HG03095 (cell line): Measurements from ENCODE around the gene NPPA.
"Not testable (repeated sequence)": the region's sequence is repeated elsewhere in the genome, so short reads cannot be mapped to it uniquely, and the experiment has no call there.

Experiments
- ATAC-seq: cut with Tn5 transposase; IDR thresholded peaks from one replicate; pipeline ENCODE4 v1.9.1; 2021; ENCODE audit warnings: moderate library complexity; ENCODE audit not compliant: unreplicated experiment

The NPPA gene

DNA sequence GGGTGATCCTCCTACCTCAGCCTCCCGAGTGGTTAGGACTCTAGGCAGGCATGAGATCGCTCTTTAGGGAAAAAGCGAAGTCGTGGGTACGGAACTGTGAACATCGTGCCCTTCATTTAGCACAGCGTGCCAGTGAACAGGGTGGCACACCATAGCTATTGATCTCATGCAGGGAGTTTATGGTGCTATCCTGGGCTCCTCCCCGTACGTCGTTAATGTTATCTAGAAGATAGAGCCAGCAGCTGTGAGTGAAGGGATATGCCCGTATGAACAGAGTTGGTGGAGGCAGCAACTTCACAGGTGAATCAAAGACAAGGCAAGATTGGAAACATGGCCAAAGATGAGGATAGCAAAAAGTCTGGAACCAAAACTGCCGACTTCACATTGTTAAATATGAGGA, 30.4 kb downstream of the NPPA start:
- ATAC-seq: no peak

DNA sequence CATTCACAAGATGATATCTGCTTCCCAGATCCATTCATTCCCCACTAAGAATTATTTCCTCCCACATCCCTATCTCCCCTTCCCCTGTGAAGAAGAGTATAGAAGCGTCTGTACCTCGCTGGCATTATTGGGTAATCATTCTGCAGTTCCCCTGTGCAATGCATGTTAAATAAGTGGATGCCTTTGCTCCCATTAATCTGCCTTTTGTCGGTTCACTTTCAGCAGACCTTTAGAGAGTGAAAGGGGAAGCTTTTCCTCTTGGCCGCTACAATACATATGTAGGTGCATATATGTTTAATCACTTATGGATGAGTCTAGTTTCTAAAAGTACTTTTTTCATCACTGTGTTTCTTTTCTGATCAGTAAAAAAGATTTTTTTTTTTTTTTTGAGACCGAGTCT, 34.6 kb downstream of the NPPA start:
- ATAC-seq: no peak

DNA sequence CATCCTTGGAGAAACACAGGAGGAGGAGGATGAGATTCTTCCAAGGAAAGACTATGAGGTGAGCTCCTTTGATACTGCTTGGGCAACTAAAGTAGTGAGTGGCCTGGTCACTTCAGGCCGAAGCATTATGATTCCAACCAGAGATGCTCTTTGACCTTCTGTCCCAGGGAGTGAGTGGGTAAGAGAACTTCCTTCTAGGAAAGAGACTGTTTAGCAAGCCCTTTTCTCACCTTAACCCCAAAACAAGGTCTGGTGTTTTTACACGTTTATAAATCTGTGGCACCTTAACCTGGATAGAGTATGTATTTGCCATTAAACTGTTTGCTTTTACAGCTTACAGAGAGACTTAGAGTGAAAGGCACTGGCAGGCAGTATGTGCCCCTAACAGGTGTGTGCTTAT, 40.5 kb downstream of the NPPA start:
- ATAC-seq: no peak

DNA sequence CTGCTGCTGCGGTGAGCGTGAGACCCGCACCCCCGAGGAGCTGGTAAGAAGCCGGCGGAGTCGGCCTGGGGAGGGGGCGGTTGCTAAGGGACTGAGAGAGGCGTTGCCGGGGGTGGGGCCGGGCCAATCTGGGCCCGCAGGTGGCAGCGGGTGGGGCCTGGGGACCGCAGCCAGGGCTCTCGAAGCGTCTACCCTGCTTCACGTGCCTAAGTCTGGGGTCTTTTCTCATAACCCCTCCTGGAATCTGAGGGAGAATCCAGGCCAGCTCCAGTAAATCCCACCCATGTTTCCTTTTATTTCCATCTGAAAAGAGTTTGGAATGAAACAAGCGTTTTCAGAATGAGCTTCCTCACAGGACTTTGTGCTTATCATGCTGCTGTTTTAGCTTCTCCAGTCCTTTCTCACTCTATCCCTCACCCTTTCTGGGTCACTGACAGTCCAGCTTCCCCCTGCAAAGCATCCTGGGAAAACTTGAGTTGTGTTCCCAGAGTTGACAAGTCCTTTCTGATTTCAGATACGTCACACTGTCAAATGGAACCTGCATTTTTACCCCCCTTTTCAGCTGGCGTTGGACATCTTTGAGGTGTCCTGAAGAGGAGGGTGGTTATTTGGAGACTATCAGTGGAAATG, 41.2 kb downstream of the NPPA start:
- ATAC-seq: peak; percentile 43

DNA sequence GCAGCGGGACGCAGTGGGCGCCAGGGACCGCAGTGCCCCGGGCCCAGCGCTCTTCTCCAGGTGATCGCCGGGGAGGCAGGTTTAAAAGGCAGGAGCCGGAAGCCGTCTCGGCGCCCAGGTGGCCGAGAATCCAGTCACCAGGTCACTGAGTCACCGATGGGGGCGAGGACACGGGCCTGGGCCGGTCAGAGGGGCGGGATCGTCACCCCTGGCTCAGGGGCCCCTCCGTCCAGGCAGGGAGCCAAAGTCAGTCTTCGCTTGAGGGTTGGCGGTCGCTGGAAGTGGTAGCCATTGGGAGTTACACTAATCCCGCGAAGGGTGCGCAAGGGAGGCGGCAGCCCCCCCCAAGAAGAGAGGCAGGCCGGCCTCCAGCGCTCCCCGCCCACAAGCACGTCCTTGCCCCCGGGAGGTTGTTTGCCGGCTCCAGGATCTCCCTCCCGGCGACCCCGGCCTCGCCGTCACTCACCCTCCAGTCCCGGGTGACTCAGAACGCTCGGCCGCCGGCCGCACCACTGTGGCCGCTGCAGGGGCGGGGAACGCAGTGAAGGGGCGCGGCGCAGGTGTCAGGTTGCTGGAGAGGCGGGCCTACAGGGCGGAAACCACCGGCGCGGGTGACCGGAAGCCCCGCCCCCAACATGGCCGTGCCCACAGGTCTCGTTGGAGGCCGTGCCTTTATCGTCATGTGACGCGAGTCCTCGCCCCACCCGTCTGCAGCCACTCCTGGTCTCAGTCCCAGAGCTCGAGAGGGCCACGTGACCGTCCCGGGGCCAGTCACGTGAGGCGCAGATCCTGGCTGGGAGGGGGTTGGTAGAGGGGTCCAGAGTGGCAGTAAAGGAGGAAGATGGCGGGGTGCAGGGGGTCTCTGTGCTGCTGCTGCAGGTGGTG, 41.9 kb downstream of the NPPA start, which contains the start of the genes CLCN6 and MTHFR:
Gene CLCN6, plus strand, starts transcription at position 770 of the 885 bp plus-strand sequence. Its CDS starts 72 bp downstream, at position 842.
Gene MTHFR, minus strand, starts transcription at position 543 of the 885 bp plus-strand sequence. CDS start 2,848 bp downstream, outside the sequence.
- peak; percentile 78 for ATAC-seq

DNA sequence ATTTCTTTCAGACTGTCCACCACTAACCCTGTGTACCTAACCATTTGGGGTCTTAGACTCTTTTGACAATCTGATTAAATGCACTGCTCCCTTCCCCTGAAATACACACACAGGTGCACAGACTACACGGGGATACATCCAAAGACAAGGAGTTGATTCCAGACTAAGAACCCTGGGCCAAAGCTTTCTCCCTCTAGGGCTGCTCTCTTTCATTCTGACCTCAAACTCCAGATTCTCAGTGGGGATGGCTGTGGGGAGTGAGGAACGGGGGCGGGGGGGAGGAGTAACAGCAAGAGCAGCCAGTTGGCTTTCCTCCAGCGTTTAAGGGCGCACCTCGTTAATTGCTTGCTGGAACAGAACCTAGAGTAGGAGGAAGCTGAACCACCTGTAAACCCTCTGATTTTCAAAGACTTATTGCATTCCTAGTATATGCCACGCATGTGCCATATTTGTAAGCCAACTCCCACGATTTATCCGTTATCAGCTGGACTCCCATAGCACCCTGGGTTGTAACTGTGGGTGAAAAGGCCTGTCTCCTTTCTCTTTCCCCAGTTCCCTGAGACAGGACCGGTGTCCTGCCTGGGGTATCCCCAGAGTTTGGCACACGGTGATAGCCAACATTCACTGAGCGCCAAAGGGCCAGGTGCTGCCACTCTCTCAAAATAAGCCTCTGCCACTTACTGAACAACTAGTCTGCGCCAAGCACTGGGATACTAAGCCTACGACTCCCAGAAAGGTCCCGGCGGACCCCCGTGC, 42.7 kb downstream of the NPPA start:
- ATAC-seq: no peak

DNA sequence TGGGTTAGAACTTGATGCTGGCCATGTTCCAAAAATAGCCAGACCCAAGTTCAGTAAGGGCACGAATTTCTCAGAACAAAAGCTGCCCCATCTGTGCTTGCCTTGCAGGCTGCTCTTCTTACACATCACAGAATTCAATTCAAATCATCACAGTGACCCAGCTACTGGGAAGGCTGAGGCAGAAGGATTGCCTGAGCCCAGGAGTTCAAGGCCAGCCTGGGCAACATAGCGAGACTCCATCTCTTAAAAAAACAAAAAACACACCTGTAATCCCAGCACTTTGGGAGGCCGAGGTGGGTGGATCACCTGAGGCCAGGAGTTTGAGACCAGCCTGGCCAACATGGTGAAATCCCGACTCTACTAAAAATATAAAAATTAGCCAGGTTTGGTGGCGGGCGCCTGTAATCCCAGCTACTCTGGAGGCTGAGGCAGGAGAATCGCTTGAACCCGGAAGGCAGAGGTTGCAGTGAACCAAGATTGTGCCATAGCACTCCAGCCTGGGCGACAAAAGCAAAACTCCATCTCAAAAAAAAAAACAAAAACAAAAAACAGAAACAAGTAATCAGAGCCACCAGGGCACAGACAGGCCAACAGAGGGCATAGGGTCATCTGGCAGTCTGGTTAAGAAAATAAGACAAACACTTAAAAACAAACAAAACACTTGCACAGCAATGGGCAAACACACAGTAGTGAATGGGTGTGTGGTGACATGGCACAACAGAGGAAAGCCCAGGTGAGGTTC, 43.5 kb downstream of the NPPA start:
- not testable (repeated sequence) for ATAC-seq

DNA sequence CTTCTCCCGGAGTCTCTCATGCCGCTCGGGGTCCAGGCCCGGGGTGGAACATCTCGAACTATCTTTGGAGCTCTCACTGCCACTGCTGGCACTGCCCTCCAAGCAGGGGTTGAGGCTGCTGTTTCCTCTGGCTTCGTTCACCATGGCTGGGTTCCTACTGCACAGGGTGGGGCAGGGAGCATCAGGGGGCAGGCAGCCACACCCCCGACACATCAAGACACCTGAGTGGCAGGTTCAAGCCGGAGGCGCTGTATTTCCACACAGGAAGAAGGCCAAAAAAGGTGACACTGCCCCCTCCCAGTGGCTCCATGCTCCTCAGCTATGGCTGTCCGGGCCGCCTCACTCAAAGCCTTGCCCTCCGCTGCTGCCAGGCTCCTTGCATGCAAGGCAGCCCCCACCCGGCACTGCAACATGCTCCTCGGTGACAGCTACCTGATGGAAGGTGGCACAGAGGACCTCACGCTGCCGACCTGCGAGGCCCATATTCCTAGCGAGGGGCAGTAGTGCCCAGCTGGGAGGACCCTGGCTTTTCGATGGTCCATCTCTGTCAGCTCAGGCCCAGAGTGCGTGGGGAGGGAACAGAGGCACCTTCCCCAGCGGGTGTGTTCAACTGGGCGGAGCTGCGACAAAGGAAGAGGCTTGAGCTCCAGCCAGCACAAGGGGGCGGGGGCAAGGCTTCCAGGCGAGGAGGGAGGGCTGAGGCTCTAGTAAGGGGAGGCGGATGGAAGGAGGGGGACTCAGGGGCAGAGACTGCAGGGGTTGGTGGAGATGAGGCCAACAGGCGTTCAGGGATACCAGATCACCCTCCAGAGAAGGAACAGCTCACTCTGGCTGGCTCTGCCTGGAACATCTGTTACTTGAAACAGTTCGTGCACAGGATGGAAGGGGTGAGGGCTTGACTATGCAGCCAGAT, 44.4 kb downstream of the NPPA start:
- ATAC-seq: no peak

DNA sequence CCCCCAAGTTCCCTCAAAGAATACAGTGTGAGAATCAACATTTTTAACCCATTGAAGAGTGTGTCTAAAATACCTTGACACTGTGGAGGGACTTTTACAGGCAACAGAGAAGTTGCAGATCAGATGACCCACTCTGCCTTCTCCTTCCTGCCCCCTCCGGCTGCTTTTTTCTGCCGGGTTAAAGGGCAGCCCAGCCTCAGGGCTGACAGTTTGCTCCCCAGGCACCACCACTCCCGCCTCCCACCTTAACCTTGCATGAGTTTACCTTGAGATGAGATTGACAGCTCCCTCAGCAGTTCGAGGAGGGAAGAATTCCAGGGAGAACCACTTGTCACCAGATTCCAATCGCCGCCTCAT, 45.0 kb downstream of the NPPA start:
- no peak for ATAC-seq

DNA sequence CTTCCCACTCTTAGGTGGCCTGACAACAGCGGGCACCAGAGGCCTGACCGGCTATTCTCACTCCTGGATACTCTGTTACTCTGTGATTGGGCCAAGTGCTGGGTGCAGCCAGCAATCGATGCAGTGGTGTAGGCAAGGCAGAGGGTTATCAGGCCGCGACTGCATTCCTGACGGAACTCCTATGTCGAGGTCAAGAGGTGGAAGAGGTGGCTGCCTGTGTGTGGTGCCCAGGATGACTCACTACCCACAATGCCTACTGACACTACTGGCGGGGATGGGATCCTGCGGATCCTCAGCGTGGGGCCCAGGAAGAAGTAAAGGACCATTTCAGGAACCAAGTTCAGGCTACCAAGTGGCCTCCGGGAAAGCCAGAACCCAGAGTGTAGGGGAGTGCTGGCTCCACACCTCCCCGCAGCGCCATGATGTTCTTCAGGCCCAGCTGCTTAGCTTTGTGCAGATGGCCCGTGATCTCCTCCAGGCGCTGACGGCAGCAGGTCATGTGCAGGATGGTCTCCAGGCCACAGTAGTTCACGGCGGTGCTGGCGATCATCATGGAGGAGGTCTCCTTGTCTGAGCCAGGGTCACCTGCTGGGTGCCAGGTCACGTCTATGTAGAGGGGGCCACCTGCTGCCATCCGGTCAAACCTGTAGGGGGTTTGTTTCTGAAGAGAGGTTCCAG, 46.7 kb downstream of the NPPA start:
- no peak for ATAC-seq

DNA sequence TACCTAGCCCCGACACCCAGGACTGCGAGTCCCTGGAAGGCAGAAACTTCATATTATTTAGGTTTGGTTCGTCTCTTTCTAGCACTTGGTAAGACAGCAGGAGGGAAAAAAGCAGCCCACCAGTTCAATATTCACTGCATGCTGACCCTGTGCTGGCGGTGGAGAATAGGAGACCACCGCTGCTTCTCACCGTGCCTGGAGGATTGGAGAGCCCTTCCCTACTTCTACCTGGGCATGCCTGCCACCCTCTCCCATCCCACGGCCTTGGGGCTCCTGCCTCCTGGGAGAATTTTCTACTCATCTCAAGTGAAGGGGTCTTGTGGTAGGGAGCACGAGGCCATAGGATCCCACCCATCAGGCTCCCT, 47.2 kb downstream of the NPPA start:
- no peak for ATAC-seq

DNA sequence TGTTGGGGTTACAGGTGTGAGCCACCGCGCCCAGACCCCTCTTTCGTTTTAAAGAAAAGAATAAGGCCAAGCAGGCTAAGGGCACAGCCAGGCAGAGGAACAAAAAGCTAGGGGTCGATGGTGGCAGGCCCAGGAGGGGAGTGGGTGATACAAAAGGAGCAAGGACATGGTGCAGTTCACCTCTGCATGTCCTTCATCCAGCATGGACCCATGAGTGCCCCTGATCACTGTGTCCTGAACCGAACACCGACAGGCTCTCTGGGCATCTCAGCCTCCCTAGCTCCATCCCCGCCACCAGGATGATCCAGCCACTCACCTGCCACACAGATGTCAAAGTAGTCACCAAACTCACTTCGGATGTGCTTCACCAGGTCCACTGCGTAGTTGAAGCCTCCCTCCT, 47.7 kb downstream of the NPPA start:
- no peak for ATAC-seq

DNA sequence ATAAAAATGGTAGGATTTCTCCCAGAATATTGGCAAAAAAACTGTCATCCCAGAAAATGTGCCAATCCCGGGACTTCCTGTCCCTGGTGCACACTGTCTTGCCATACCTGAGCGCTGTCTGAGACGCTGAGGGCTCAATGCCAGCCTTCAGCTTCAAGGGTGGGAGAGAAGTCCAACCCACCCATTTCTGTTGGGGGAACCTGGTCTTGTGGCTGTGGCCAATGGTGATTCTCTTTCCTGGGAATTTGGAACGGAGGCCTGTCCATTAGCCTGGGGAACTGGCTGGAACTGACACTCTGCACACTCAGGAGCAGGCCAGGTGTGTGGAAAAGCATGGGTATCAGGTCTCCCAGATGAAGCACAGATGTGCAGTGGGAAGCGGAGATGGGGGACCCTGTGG, 48.5 kb downstream of the NPPA start:
- no peak for ATAC-seq

DNA sequence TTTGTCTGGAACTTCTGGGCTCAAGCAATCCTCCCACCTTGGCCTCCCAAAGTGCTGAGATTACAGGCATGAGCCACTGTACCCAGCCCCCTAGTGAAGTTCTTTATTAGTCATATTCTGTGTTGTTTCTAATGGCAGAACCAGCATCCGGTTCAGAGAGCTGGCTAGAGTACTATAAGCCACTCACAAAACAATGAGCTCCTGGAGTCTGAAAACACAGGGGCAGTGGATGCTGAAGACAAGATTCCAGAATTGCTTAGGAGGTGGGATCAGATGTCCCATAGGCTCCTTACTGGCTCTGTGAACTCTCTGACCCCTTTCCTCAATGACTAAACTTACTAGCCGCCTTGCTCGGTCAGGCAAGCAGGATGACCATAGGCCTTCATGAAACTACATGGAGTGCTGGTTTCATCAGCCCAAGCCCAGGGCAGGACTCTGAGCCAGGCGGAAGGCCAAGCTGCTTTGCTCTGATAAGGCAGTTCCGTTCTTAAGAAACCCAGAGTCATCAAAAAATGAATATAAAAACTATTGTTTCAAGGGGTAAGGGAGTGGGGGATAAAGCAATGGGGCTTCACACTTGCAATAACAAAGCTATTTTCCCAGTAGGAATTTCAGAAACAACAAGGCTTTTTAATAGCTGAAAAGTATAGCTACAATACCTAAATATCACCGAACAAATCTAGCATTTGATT, 49.9 kb downstream of the NPPA start:
- no peak for ATAC-seq

DNA sequence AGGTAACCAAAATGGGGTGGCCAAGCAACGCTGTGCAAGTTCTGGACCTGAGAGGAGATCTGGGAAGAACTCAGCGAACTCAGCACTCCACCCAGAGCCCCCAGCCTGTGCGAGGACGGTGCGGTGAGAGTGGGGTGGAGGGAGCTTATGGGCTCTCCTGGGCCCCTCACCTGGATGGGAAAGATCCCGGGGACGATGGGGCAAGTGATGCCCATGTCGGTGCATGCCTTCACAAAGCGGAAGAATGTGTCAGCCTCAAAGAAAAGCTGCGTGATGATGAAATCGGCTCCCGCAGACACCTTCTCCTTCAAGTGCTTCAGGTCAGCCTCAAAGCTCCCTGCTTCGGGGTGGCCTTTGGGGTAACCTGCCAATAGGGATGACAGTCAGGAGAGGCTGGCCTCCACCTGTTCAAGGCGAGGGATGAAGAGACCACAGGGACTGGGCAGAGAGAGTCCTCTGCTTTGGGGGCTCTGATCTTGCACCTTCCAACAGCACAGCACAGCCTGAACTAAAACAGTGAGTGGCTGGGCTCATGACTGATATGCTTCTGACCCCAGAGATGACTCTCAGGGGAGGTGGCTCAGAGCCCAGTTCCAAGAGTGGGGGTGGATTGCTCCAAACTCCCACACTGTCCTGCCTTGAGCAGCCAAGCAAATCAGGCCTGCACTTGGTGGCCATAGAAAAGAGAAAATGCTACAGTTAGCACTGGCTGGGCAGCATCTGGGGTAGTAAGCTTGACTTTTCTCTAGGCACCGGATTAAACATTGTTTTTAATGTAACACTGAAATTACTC, 51.4 kb downstream of the NPPA start:
- ATAC-seq: no peak
